Measurements from ENCODE around the gene SERTAD2.

The SERTAD2 gene

GRCh38 chr2:64670047-64670446, 16.3 kb upstream of the SERTAD2 start:
- TF ChIP-seq TAF1 (IDR thresholded peaks at IDR 0.05; ENCODE audit: borderline replicate concordance, insufficient read depth, low read length): no peak
- no peak for TF ChIP-seq FOXP2 (optimal IDR thresholded peaks at IDR 0.05; ENCODE audit: borderline replicate concordance, extremely low read depth, extremely low read length, insufficient read depth)
- TF ChIP-seq REST (IDR thresholded peaks at IDR 0.05; ENCODE audit: insufficient read depth in 1 of 2, low read depth in 2 of 2, low read length in 2 of 2): no peak
- no peak for TF ChIP-seq SIN3A (IDR thresholded peaks at IDR 0.05; ENCODE audit: borderline replicate concordance, insufficient read depth, low read length)

- no peak for TF ChIP-seq FOXP2 (optimal IDR thresholded peaks at IDR 0.05; ENCODE audit: borderline replicate concordance, extremely low read depth, extremely low read length, insufficient read depth)
- TF ChIP-seq TAF1 (IDR thresholded peaks at IDR 0.05; ENCODE audit: borderline replicate concordance, insufficient read depth, low read length): no peak
- TF ChIP-seq SIN3A (IDR thresholded peaks at IDR 0.05; ENCODE audit: borderline replicate concordance, insufficient read depth, low read length): no peak
- no peak for TF ChIP-seq POLR2AphosphoS5 (IDR thresholded peaks at IDR 0.05; ENCODE audit: low read depth, low read length)
- no peak for TF ChIP-seq REST (IDR thresholded peaks at IDR 0.05; ENCODE audit: insufficient read depth in 1 of 2, low read depth in 2 of 2, low read length in 2 of 2)
Measured at GRCh38 chr2:64669288-64669687, 15.6 kb upstream of the SERTAD2 start.

- no peak for TF ChIP-seq REST (IDR thresholded peaks at IDR 0.05; ENCODE audit: insufficient read depth in 1 of 2, low read depth in 2 of 2, low read length in 2 of 2)
- no peak for TF ChIP-seq FOXP2 (optimal IDR thresholded peaks at IDR 0.05; ENCODE audit: borderline replicate concordance, extremely low read depth, extremely low read length, insufficient read depth)
Measured at GRCh38 chr2:64668542-64668941, 14.8 kb upstream of the SERTAD2 start.

- TF ChIP-seq REST (IDR thresholded peaks at IDR 0.05; ENCODE audit: insufficient read depth in 1 of 2, low read depth in 2 of 2, low read length in 2 of 2): no peak
- no peak for TF ChIP-seq FOXP2 (optimal IDR thresholded peaks at IDR 0.05; ENCODE audit: borderline replicate concordance, extremely low read depth, extremely low read length, insufficient read depth)
- no peak for TF ChIP-seq TAF1 (IDR thresholded peaks at IDR 0.05; ENCODE audit: borderline replicate concordance, insufficient read depth, low read length)
- TF ChIP-seq SIN3A (IDR thresholded peaks at IDR 0.05; ENCODE audit: borderline replicate concordance, insufficient read depth, low read length): no peak
- no peak for TF ChIP-seq POLR2AphosphoS5 (IDR thresholded peaks at IDR 0.05; ENCODE audit: low read depth, low read length)
Measured at GRCh38 chr2:64667535-64667934, 13.8 kb upstream of the SERTAD2 start.

- no peak for TF ChIP-seq TAF1 (IDR thresholded peaks at IDR 0.05; ENCODE audit: borderline replicate concordance, insufficient read depth, low read length)
- TF ChIP-seq REST (IDR thresholded peaks at IDR 0.05; ENCODE audit: insufficient read depth in 1 of 2, low read depth in 2 of 2, low read length in 2 of 2): no peak
- TF ChIP-seq FOXP2 (optimal IDR thresholded peaks at IDR 0.05; ENCODE audit: borderline replicate concordance, extremely low read depth, extremely low read length, insufficient read depth): no peak
- TF ChIP-seq POLR2AphosphoS5 (IDR thresholded peaks at IDR 0.05; ENCODE audit: low read depth, low read length): no peak
- no peak for TF ChIP-seq SIN3A (IDR thresholded peaks at IDR 0.05; ENCODE audit: borderline replicate concordance, insufficient read depth, low read length)
Measured at GRCh38 chr2:64666810-64667438, 13.2 kb upstream of the SERTAD2 start.

All from PFSK-1 (cell line).